Tibial nerve (tissue), 4 donors: ENCODE measurements around the gene SPIC.

Experiments used
- CTCF ChIP-seq, 5 experiments: fragments of 200-600 bp in 3 of 5; fragments of 450-650 bp in 2 of 5; sonication (generic) in 3 of 5; IDR thresholded peaks; one replicate each; pipeline ENCODE4 v1.5.1; 2016 to 2019; ENCODE audit warnings: antibody characterized with exemption in 5 of 5, mild to moderate bottlenecking in 3 of 5, moderate library complexity in 2 of 5
- EP300 ChIP-seq, 2 donors: sonication (generic); formaldehyde crosslinking; IDR thresholded peaks; one replicate each; pipeline ENCODE4 v1.6.1; 2017; ENCODE audit warnings: antibody characterized with exemption in 2 of 2, mild to moderate bottlenecking in 1 of 2
- POLR2A ChIP-seq, 2 donors: fragments of 450-650 bp; IDR thresholded peaks; one replicate each; pipeline ENCODE4 v1.6.1; 2017; ENCODE audit warnings: antibody characterized with exemption in 2 of 2, mild to moderate bottlenecking in 2 of 2, moderate library complexity in 2 of 2

DNA sequence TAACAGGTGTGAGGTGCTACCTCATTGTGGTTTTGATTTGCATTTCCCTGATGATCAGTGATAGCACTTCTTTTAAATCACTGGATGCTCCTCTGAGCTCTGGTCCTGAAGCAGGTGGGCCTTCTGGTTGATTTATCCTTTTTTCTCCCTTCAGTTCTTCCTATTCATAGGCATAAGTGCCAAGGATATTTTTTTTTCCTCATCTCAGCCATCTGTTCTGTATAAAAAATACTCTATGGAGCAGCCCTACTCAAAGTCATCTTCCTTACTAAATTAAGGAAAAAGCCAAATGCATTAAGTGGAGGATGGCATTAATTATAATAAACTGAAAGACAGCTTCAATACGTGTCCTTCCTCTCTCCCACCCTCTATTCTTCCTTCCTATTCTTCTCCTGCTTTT, 18.4 kb downstream of the SPIC start:
- TF ChIP-seq POLR2A (IDR thresholded peaks at IDR 0.05) (no peak), CTCF (IDR thresholded peaks at IDR 0.05) (no peak), EP300 (IDR thresholded peaks at IDR 0.05) (no peak)
